DMS53 treated with DMSO at 0.1 percent for 48 hours (cell line): ENCODE results near the gene ABCD1.
"Not testable (repeated sequence)": the region's sequence is repeated elsewhere in the genome, so short reads cannot be mapped to it uniquely, and the experiment has no call there.

Source experiments
- DNase-seq: peaks from one replicate; lab custom pipeline; 2025; ENCODE audit not compliant: unreplicated experiment; lab: John Stamatoyannopoulos, UW

Gene ABCD1

GRCh38 chrX:153709726-153710674 lies 14.7 kb upstream of the ABCD1 start:
- DNase-seq, result no peak

- DNase-seq, result no peak
Measured at GRCh38 chrX:153714256-153714655, 10.4 kb upstream of the ABCD1 start.

- DNase-seq, result no peak
Measured at GRCh38 chrX:153717445-153717844, 7.2 kb upstream of the ABCD1 start.

GRCh38 chrX:153719238-153719637 lies 5.4 kb upstream of the ABCD1 start:
- DNase-seq, result no peak

- DNase-seq, result no peak
Measured at GRCh38 chrX:153719701-153720100, 5.0 kb upstream of the ABCD1 start.

- no peak for DNase-seq
Measured at GRCh38 chrX:153722704-153723350, 1.8 kb upstream of the ABCD1 start.

- DNase-seq, result peak; percentile 24
Measured at GRCh38 chrX:153723351-153724251, 1.1 kb upstream of the ABCD1 start.

GRCh38 chrX:153725039-153725831 lies 579 bp downstream of the ABCD1 start:
- peak; percentile 16 for DNase-seq

- DNase-seq, result no peak
Measured at GRCh38 chrX:153725832-153726285, 1.2 kb downstream of the ABCD1 start.

GRCh38 chrX:153726286-153727122 lies 1.8 kb downstream of the ABCD1 start:
- peak; percentile 11 for DNase-seq

- no peak for DNase-seq
Measured at GRCh38 chrX:153727123-153727931, 2.7 kb downstream of the ABCD1 start.

- no peak for DNase-seq
Measured at GRCh38 chrX:153728095-153728494, 3.4 kb downstream of the ABCD1 start.

GRCh38 chrX:153728951-153729631 lies 4.4 kb downstream of the ABCD1 start:
- DNase-seq, result no peak

- DNase-seq, result not testable (repeated sequence)
Measured at GRCh38 chrX:153730115-153730514, 5.5 kb downstream of the ABCD1 start.

- DNase-seq, result no peak
Measured at GRCh38 chrX:153731117-153731844, 6.6 kb downstream of the ABCD1 start.

- DNase-seq, result no peak
Measured at GRCh38 chrX:153731845-153732215, 7.2 kb downstream of the ABCD1 start.

- DNase-seq, result no peak
Measured at GRCh38 chrX:153732401-153732800, 7.7 kb downstream of the ABCD1 start.
